Measurements from ENCODE around the gene GALNT2. TPM values are rescaled to one million over a fixed set of nuclear protein-coding genes. Genes with fewer than 3 reads are reported as not detected.
A peak's percentile ranks its signal among the peaks of the same experiment; 100 is the strongest.

Gene GALNT2
- total RNA-seq, 4 donors from 2014 or later: 50.7 to 85.0 (median 71.8) TPM

DNA sequence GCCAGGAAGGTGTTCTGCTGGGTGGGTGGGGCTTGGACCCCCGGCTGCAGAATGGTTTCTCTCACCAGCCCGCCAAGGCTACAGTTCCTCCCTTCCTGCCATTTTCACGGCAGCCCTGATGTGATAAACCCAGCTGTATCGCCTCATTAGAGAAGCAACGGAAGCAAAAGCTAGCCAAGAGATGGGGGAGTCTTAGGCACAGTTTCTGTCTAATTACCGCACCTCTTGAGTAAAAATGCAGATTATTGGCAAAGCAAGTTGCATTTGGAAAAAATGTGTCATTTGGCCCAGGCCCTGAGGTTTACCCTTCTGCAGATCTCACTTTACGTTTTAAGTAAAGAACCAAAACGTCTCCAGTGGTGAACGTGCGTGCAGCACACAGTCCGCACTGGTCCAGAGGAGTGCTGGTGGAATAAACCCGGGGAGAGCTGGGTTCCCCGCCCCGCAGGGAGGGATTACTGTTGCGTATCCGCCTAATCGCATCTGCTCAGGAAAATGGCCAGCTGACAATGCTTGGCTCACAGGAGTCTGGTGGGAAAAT lies 109.9 kb downstream of the GALNT2 start:
- ATAC-seq (ENCODE audit: low FRiP score): peak; percentile 78
- TF ChIP-seq, protein P1, sequence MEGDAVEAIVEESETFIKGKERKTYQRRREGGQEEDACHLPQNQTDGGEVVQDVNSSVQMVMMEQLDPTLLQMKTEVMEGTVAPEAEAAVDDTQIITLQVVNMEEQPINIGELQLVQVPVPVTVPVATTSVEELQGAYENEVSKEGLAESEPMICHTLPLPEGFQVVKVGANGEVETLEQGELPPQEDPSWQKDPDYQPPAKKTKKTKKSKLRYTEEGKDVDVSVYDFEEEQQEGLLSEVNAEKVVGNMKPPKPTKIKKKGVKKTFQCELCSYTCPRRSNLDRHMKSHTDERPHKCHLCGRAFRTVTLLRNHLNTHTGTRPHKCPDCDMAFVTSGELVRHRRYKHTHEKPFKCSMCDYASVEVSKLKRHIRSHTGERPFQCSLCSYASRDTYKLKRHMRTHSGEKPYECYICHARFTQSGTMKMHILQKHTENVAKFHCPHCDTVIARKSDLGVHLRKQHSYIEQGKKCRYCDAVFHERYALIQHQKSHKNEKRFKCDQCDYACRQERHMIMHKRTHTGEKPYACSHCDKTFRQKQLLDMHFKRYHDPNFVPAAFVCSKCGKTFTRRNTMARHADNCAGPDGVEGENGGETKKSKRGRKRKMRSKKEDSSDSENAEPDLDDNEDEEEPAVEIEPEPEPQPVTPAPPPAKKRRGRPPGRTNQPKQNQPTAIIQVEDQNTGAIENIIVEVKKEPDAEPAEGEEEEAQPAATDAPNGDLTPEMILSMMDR (IDR thresholded peaks at IDR 0.05): no peak
- no peak for DNase-seq (ENCODE audit: low spot score)

DNA sequence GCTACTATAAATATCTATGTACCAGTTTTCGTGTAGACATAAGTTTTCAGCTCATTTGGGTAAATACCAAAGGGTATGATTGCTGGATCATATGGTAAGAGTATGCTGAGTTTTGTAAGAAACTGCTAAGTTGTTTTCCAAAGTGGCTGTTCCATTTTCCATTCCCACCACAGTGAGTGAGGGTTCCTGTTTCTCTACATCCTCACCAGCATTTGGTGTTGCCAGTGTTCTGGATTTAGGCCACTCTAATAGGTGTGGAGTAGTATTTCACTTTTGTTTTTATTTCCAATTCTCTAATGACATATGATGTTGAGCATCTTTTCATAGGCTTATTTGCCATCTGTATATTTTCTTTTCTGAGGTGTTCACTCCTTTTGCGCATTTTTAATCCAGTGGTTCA lies 112.2 kb downstream of the GALNT2 start:
- DNase-seq (ENCODE audit: low spot score): no peak
- TF ChIP-seq, protein P1 (IDR thresholded peaks at IDR 0.05): no peak
- no peak for ATAC-seq (ENCODE audit: low FRiP score)

GRCh38 chr1:230185076-230186001 lies 118.3 kb downstream of the GALNT2 start:
- no peak for ATAC-seq (ENCODE audit: low FRiP score)

DNA sequence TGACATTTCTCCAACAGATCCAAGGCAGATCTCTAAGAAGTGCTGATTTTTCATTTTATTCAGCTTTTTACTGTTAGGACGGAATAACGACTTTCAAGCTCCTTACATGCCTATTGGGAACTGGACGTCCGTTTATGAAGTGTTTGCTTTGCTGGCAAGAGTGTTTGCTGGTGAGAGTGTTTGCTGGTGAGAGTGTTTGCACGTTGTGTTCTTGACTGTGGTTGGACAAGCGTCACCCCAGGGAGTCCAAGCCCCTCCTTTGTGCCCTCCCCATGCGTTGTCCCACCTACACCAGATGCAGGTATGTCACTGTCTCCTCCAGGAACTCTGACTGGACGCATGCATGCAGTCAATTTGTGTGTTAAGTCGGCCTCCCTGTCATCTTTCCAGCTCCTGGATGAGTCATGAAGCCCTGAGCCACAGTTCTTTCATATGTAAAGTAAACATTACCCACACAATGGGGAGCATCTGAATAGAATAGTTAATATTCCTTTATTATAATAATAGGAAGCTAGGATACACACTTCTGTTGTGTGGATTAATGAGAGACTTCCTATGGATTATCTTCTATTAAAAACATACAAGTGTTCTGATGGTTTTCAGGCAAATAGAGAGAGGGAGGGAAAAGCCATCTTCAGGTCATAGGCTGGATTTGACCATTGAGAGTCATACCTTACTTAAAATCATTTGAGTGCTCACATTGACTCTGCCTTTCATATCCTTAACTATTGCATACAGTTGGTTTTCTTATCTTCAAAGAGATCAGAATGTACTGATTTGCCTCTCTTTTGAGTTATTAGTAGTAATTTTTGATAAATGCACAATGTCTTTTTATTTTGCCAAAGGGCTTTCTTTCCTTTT lies 119.2 kb downstream of the GALNT2 start:
- DNase-seq (ENCODE audit: low spot score) (no peak), ATAC-seq (ENCODE audit: low FRiP score) (no peak)
- TF ChIP-seq, protein P1 (IDR thresholded peaks at IDR 0.05): no peak

More at GRCh38 chr1:230185076-230186001, 118.3 kb downstream of the GALNT2 start:
- TF ChIP-seq, protein P1 (IDR thresholded peaks at IDR 0.05): no peak
- DNase-seq (ENCODE audit: low spot score): no peak

GRCh38 chr1:230186874-230187273 lies 119.8 kb downstream of the GALNT2 start:
- no peak for ATAC-seq (ENCODE audit: low FRiP score)
- DNase-seq (ENCODE audit: low spot score): no peak
- TF ChIP-seq, protein P1 (IDR thresholded peaks at IDR 0.05): no peak

DNA sequence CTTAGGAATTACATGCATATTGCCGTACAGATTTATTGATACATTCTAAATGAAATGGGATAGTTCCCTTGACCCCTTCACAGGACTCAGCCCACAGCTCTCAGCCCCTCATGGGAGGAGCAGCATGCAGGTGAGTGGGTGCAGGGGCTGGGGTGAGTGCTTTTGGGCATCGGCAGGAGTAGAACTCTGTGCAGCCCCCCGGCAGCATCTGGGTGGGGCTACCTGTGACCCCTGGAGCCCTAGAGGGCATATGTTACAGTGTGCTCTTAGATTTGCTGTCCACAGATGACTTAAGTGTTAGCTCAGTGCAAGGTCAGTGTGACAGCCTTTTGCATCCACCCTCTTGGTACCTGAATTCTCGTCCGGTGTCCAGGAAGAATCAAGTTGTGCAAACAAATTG lies 120.3 kb downstream of the GALNT2 start:
- DNase-seq (ENCODE audit: low spot score) (no peak), ATAC-seq (ENCODE audit: low FRiP score) (no peak)
- TF ChIP-seq, protein P1 (IDR thresholded peaks at IDR 0.05): no peak

All from omental fat pad (tissue), 4 donors.